Central memory CD8-positive, alpha-beta T cell (primary cell): ENCODE measurements around the gene CTAGE4.
"Not testable (repeated sequence)": the region's sequence is repeated elsewhere in the genome, so short reads cannot be mapped to it uniquely, and the experiment has no call there.

ENCODE experiments used
- ATAC-seq: fragments of 150-1000 bp; cut with Tn5 transposase; replicated peaks from 2 replicates; pipeline ENCODE4 v1.10.0; 2022; ENCODE audit warnings: mild to moderate bottlenecking, moderate FRiP score, moderate number of reproducible peaks; ENCODE audit not compliant: poor library complexity, severe bottlenecking; ENCODE audit errors: extremely low read depth
- DNase-seq, 2 donors: peaks; one replicate each; pipeline ENCODE4 v3.0.0; 2021; ENCODE audit warnings: low spot score in 2 of 2
- H3K27ac Mint-ChIP-seq: one replicate; pipeline ENCODE4 v1.8.0; 2022; ENCODE audit warnings: low read depth, mild to moderate bottlenecking, moderate library complexity, mixed read lengths
- H3K27me3 Mint-ChIP-seq: one replicate; pipeline ENCODE4 v1.8.0; 2022; ENCODE audit warnings: mixed read lengths
- H3K36me3 Mint-ChIP-seq: one replicate; pipeline ENCODE4 v1.8.0; 2022; ENCODE audit warnings: mild to moderate bottlenecking, moderate library complexity, mixed read lengths; ENCODE audit not compliant: insufficient read depth
- H3K4me1 Mint-ChIP-seq: one replicate; pipeline ENCODE4 v1.8.0; 2022; ENCODE audit warnings: mixed read lengths
- H3K4me3 Mint-ChIP-seq: one replicate; pipeline ENCODE4 v1.8.0; 2022; ENCODE audit warnings: mild to moderate bottlenecking, moderate library complexity, mixed read lengths
- H3K9me3 Mint-ChIP-seq: one replicate; pipeline ENCODE4 v1.8.0; 2022; ENCODE audit warnings: mixed read lengths

Gene CTAGE4, protein sequence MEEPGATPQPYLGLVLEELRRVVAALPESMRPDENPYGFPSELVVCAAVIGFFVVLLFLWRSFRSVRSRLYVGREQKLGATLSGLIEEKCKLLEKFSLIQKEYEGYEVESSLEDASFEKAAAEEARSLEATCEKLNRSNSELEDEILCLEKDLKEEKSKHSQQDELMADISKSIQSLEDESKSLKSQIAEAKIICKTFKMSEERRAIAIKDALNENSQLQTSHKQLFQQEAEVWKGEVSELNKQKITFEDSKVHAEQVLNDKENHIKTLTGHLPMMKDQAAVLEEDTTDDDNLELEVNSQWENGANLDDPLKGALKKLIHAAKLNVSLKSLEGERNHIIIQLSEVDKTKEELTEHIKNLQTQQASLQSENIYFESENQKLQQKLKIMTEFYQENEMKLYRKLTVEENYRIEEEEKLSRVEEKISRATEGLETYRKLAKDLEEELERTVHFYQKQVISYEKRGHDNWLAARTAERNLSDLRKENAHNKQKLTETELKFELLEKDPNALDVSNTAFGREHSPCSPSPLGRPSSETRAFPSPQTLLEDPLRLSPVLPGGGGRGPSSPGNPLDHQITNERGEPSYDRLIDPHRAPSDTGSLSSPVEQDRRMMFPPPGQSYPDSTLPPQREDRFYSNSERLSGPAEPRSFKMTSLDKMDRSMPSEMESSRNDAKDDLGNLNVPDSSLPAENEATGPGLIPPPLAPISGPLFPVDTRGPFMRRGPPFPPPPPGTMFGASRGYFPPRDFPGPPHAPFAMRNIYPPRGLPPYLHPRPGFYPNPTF

DNA sequence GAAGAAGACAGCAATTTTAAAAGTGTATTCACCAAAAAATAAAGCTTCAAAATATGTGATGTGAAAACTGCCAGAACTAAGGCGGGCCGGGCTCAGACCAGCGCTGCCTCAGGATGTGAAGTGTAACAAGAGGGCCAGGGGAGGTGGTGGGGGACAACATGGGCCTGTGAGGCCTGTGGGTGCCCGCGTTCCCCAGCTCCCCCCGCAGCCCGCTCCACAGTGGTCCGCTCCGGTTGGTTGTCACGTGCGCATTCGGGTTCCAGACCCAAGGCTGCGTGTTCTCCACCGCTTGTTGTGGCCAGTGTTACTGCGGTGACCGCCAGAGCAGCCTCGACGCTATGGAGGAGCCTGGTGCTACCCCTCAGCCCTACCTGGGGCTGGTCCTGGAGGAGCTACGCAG lies at the start of gene CTAGE4:
TSS of gene CTAGE4 (plus strand) at position 301 of the 400 bp plus-strand sequence. CDS start at position 339, 38 bp downstream.
- not testable (repeated sequence) for ATAC-seq, H3K4me3 Mint-ChIP-seq, H3K4me1 Mint-ChIP-seq, H3K27ac Mint-ChIP-seq, H3K27me3 Mint-ChIP-seq, H3K9me3 Mint-ChIP-seq, H3K36me3 Mint-ChIP-seq, DNase-seq

DNA sequence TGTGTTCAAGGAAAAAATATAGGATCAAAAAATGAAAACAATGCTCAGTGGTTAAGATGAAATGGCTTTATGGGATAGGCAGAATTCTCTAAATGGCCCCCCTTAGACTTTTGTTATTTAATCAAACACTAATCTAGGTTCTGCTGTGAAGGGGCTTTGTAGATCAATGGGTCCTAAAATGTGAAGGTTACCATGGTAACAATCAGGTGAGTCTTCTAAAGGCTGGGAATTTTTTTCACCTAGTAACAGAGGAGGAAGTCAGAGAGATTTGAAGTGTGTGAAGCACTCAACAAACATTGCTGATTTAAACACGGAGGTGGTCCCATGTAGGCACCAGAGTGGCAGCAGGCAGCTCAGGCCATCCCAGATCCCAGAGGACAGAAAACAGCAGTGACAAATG lies 49.1 kb upstream of the CTAGE4 start:
- ATAC-seq (no peak), DNase-seq (no peak)
- H3K4me3 Mint-ChIP-seq: no peak overlapping the region
- H3K27me3 Mint-ChIP-seq: no peaks in the 10 kb centered on the region
- peaks cover 1% of the 10 kb centered on the region for H3K36me3 Mint-ChIP-seq
- no peaks in the 10 kb centered on the region for H3K4me1 Mint-ChIP-seq
- no peaks in the 10 kb centered on the region for H3K9me3 Mint-ChIP-seq
- H3K27ac Mint-ChIP-seq: no peak overlapping the region

DNA sequence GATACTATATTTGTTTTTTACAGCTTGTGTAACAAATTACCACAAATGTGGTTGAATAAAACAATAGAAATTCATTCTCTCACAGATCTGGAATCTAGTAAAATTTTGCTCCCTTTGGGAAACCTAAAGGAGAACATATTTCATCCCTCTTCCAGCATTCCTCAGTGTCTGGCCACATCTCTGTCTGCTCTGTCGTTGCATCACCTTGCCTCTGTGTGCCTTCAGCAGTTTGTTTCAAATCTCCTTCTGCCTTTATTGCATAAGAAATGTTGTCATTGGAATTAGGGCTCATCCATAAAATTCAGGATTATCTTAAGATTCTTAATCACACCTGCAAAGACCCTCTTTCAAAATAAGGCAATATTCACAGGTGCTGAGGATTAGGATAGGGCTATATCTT lies 45.8 kb upstream of the CTAGE4 start:
- no peaks in the 10 kb centered on the region for H3K9me3 Mint-ChIP-seq

DNA sequence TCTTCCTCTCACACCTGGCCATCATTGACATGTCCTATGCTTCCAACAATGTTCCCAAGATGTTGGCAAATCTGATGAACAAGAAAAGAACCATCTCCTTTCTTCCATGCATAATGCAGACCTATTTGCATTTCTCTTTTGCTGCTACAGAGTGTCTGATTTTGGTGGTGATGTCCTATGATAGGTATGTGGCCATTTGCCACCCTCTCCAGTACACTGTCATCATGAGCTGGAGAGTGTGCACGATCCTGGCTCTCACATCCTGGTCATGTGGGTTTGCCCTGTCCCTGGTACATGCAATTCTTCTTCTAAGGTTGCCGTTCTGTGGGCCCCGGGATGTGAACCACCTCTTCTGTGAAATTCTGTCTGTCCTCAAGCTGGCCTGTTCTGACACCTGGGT lies 41.1 kb upstream of the CTAGE4 start:
- Mint-ChIP-seq H3K4me1 (no peaks in the 10 kb centered on the region), H3K9me3 (peaks cover 3% of the 10 kb centered on the region), H3K4me3 (no peak overlapping the region), H3K36me3 (no peaks in the 10 kb centered on the region), H3K27ac (no peak overlapping the region), H3K27me3 (peaks cover 10% of the 10 kb centered on the region)
- no peak for DNase-seq
- ATAC-seq: no peak

More for the DNA sequence above, 45.8 kb upstream of the CTAGE4 start:
- DNase-seq (no peak), ATAC-seq (no peak)
- Mint-ChIP-seq H3K27me3 (no peaks in the 10 kb centered on the region), H3K27ac (no peak overlapping the region), H3K36me3 (no peaks in the 10 kb centered on the region), H3K4me3 (no peak overlapping the region), H3K4me1 (no peaks in the 10 kb centered on the region)

DNA sequence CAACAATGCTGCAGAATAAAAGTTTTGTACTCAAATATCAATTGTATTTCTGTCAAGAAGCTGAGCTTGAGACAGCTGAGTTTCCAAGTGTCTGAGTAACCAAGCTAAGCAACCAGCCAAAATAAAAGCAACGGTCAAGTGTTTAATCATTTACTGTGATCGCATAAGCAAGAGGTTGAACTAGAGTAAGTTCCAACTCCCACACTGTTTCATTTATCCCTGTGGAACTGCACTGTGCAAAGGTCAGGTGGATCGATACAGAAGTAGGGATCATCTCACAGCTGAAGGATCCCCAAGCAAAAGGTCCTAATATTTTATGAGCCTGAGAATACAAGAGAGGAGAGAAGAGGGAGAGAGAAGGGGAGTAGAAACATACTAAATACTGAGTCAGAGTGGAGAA lies 38.8 kb upstream of the CTAGE4 start:
- ATAC-seq (no peak), DNase-seq (no peak)
- Mint-ChIP-seq H3K36me3 (no peaks in the 10 kb centered on the region), H3K27me3 (peaks cover 17% of the 10 kb centered on the region), H3K9me3 (peaks cover 23% of the 10 kb centered on the region), H3K27ac (no peak overlapping the region), H3K4me3 (no peak overlapping the region), H3K4me1 (no peaks in the 10 kb centered on the region)

DNA sequence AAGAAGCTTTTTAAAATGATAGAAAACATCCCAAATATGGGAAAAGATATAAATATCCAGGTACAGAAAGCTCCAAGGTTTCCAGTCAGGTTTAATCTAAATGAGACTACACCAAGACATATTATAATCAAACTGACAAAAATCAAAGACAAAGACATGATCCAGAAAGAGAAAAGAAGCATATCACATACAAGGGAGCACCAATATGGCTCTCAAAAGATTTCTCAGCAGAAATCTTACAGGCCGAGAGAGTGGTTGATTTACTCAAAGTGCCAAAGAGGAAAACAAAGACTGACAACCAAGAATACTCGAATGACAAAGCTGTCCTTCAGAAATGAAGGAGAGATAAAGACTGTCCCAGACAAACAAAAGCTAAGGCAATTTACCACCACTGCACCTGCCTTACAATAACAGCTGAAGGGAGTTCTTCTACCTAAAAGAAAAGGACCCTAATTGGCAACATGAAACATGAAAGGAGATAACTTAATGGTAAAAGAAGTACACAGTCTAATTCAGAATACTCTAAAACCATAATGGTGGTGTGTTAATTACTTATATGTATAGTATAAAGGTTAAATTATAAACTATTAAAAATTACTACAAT lies 34.9 kb upstream of the CTAGE4 start:
- DNase-seq (no peak), ATAC-seq (no peak)
- Mint-ChIP-seq H3K4me3 (no peak overlapping the region), H3K36me3 (peaks cover 2% of the 10 kb centered on the region), H3K27ac (no peak overlapping the region), H3K4me1 (no peaks in the 10 kb centered on the region), H3K27me3 (peaks cover 39% of the 10 kb centered on the region), H3K9me3 (peaks cover 31% of the 10 kb centered on the region)

DNA sequence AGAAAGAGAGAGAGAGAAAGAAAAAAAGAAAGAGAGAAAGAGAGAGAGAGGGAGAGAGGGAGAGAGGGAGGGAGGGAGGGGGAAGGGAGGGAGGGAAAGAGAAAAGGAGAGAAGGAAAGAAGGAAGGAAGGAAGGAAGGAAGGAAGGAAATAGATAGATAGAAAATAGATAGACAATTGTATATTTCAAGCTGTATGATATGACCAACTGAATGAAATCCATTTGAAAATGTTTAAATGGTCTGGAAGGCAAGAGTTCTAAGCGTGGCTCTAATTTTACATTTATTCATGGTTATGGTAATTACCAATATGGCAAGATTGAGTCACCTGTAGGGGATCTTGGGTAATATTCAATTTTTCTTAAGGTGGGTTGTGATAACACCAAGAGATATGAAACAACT lies 24.4 kb upstream of the CTAGE4 start:
- Mint-ChIP-seq H3K4me1 (no peaks in the 10 kb centered on the region), H3K36me3 (no peaks in the 10 kb centered on the region), H3K27me3 (peaks cover 54% of the 10 kb centered on the region), H3K9me3 (no peaks in the 10 kb centered on the region), H3K27ac (no peak overlapping the region), H3K4me3 (no peak overlapping the region)
- DNase-seq (no peak), ATAC-seq (no peak)

DNA sequence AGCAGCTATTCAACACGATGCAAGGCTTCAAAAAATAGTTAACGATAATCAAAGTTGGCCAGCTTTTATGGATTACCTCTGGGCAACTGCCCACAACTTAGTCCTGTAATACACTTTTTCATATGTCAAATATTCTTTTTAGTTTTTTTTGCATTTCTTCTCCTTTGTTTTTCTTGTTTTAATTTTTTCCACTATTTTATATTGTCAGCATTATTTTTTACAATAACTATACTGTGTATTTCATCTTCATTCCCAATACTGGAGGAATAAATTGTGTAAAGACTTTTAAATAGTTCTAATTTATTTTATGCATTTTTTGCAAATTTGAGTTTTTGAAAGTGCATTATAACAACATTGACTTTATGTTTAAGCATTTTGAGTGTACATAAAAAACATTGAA lies 18.5 kb upstream of the CTAGE4 start:
- Mint-ChIP-seq H3K27ac (no peak overlapping the region), H3K27me3 (peaks cover 46% of the 10 kb centered on the region), H3K9me3 (no peaks in the 10 kb centered on the region), H3K4me3 (no peak overlapping the region), H3K36me3 (no peaks in the 10 kb centered on the region), H3K4me1 (no peaks in the 10 kb centered on the region)
- DNase-seq (no peak), ATAC-seq (no peak)

DNA sequence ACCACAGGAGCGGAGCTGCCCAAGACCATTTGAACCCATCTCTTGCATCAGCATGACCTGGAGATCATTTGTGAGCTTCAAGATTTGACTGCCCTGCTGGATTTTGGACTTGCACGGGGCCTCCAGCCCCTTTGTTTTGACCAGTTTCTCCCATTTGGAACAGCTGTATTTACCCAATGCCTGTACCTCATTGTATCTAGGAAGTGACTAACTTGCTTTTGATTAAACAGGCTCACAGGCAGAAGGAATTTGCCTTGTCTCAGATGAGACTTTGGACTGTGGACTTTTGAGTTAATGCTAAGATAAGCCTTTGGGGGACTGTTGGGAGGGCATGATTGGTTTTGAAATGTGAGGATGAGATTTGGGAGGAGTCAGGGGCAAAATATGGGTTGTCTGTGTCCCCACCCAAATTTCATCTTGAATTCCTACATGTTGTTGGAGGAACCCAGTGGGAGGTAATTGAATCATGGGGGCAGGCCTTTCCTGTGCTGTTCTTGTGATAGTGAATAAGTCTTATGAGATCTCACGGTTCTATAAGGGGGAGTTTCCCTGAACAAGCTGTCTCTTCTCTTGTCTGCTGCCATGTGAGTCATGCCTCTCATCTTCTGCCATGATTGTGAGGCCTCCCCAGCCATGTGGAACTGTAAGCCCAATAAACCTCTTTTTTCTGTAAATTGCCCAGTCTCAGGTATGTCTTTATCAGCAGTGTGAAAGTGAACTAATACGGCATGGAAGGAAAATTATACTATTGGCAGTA lies 11.5 kb upstream of the CTAGE4 start:
- not testable (repeated sequence) for H3K27me3 Mint-ChIP-seq, DNase-seq, ATAC-seq, H3K4me1 Mint-ChIP-seq, H3K9me3 Mint-ChIP-seq, H3K27ac Mint-ChIP-seq, H3K36me3 Mint-ChIP-seq, H3K4me3 Mint-ChIP-seq

DNA sequence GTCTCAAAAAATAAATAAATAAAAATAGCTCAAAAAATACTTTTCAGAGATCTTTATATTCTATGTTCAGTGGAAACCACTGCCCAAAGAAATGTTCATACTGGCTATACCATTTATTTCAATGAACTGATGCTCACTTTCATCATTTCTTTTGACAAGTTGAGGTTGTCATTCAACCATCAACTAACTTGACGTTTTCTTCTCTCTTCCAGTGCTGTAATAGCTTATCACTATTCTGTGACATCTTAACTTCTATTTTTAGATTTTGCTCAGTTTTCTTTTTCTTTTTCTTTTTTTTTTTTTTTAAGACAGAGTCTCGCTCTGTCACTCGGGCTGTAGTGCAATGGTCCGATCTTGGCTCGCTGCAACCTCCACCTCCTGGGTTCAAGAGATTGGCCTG lies 8.7 kb upstream of the CTAGE4 start:
- Mint-ChIP-seq H3K27ac (no peak overlapping the region), H3K4me1 (peaks cover 5% of the 10 kb centered on the region), H3K27me3 (peaks cover 23% of the 10 kb centered on the region), H3K9me3 (no peaks in the 10 kb centered on the region), H3K36me3 (no peaks in the 10 kb centered on the region), H3K4me3 (no peak overlapping the region)
- no peak for ATAC-seq
- no peak for DNase-seq

DNA sequence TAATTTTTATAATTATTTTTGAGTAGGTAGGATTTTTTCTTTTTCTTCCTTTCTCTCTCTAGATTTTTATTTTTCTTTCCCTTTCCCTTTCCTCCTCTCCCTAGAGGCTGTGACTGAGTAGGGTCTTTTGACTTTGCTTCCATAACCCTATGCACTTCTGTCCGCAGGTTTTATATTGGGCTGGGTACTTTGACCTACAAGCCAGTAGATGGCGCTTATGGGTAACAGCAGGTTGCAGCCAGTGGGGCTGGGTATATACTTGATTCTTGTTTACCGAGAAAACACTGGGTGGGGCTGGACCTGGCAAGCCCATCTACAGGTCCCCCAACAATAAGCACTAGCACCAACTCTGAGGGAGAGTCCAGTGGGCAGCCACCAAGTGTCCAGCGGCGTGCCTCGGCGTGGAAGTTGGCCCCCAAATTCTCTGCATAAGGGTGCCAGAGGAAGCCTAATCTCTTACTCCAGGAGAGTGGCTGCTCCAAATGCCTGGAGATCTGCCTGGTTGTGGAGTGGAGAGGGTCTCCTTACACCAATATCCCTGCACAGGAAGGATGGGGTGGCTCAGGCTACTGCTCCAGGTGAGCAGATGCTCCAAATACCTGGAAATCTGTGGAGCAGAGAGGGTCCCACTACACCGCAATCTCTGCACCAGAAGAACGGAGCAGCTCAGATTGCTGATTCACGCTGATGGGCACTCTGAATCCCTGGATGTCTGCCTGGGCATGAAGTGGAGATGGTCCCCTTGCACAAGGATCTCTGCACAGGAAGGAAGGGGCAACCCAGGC lies 4.7 kb upstream of the CTAGE4 start:
- H3K4me1 Mint-ChIP-seq, DNase-seq, H3K4me3 Mint-ChIP-seq, H3K27ac Mint-ChIP-seq, H3K9me3 Mint-ChIP-seq, H3K36me3 Mint-ChIP-seq: not testable (repeated sequence)
- ATAC-seq: peak; percentile 73
- peaks cover 17% of the 10 kb centered on the region for H3K27me3 Mint-ChIP-seq

DNA sequence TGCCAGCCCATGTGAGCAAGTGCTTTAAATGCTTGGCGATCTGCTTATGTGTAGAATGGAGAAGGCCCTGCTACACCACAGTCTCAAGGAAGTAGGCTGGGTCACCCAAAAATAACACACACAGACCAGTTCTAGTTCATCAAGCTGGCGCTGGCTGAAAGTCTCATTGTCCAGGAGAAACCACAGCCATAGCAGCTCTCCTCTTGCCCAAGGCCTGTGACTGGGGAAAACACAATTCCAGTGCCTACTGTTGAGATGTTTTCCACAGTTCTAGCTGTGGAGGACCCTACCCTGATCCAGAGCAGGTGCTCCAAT lies 4.1 kb upstream of the CTAGE4 start:
- H3K27ac Mint-ChIP-seq, ATAC-seq, DNase-seq, H3K4me1 Mint-ChIP-seq, H3K9me3 Mint-ChIP-seq, H3K4me3 Mint-ChIP-seq, H3K36me3 Mint-ChIP-seq: not testable (repeated sequence)
- H3K27me3 Mint-ChIP-seq: peaks cover 17% of the 10 kb centered on the region
